NCI-H2196 (cell line): ENCODE data around the gene DSCAML1.

Experiments used
- DNase-seq: peaks from one replicate; lab custom pipeline; 2025; ENCODE audit not compliant: unreplicated experiment; lab: John Stamatoyannopoulos, UW

DSCAML1 gene

DNA sequence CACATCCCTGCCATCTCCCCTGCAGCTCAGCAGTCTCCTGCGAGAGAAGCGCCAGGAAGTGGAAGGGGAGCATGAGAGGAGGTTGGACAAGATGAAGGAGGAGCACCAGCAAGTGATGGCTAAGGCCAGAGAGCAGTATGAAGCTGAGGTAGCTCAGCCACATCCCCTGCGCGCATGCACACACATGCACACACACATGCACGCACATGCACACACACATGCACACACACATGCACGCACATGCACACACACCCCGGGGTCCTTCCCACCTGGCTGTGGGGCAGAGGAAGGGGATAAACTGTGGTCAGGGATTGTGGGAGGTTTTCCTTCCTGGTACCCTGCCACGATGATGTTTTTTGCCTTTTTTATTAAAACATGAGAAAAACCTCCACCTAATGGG lies 404.0 kb downstream of the DSCAML1 start:
- DNase-seq = no peak

- no peak for DNase-seq
Observed at GRCh38 chr11:117392001-117392690, 404.9 kb downstream of the DSCAML1 start.

GRCh38 chr11:117391181-117391580 lies 405.8 kb downstream of the DSCAML1 start:
- DNase-seq = no peak

- no peak for DNase-seq
Observed at GRCh38 chr11:117390743-117391142, 406.3 kb downstream of the DSCAML1 start.

GRCh38 chr11:117387992-117388755 lies 408.8 kb downstream of the DSCAML1 start:
- no peak for DNase-seq

DNA sequence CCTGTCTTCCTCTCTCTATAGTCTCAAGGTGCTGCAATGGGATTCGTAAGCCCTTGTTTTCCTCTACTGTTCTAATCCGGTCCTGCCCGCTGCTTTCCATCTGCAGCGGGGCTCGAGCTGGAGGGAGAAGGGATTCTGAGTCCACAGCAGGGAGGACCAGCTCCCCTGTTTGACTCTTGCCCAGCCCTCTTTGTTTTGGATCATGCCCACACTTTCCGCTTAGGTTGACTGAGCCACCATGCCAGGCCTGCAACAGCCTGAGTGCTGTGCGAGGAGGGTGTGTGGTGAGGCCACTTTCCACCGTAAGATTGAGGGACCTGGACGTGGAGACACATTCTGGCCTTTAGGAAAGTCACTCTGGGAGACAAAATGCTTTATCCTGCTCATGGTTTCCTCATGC lies 411.1 kb downstream of the DSCAML1 start:
- DNase-seq = no peak

GRCh38 chr11:117385471-117385870 lies 411.5 kb downstream of the DSCAML1 start:
- DNase-seq = no peak

DNA sequence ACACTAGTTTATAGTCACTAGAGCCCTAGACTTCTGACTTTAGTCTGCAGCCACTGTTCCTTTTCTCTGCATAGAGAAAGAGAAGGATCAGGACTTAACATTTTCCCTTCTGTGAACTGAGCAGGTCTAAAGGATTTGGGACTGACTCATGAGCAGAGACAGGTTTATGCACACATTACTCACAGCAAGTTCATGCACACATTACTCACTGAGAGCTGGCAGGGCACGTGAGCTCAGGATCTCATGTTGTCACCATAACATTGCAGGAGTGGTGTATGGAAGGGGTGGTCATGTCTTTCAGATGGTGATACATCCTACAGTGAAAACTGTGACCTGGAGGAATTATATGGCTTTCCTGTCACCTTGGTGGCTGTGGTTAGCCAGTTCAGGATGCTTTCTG lies 413.0 kb downstream of the DSCAML1 start:
- DNase-seq = no peak

- DNase-seq = no peak
Observed at GRCh38 chr11:117382746-117383145, 414.3 kb downstream of the DSCAML1 start.

DNA sequence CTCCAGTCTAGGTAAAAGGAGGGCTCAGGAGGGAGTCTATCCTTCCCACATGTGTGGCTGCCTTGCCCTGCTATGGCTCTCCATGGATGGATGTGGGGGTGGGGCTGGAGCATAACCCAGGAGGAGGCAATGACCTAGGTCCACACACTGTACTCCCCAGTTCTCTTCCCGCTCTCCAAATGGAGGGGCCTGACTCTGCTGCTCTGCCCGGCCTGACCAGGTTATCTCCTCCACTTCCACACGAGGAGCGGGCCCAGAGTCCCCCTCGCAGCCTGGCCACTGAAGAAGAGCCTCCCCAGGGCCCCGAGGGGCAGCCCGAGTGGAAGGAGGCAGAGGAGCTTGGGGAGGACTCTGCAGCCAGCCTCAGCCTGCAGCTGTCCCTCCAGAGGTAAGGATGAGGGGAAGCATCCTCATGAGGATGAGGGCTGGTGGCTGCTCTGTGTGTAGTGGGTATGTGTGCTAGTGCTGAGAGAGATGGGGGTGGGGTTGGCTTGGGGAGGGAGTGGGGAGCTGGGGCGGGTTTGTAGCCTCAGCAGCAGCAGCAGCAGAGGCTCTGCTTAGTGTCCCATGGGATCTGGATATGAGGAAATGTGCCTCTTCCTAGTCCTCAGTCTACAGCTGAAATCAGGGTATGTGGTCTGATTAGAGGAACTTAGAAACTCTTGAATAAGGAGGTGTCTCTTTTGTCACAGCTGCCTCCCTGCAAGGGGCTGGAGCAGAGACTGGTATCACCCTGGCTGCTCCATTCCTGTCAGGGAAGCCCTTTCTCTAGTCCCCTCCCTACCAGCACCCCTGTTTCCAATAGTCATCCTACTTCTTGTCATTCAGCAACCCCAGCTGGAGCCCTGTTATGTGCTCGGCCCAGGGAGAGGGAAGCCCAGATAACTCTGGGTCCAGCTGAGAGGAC lies 415.3 kb downstream of the DSCAML1 start:
- DNase-seq = no peak

GRCh38 chr11:117380676-117381075 lies 416.3 kb downstream of the DSCAML1 start:
- no peak for DNase-seq

- no peak for DNase-seq
Observed at GRCh38 chr11:117378976-117379865, 417.8 kb downstream of the DSCAML1 start.
